Brain microvascular endothelial cell (primary cell): ENCODE measurements around the gene BTBD8.

Experiments used
- DNase-seq: peaks from one replicate; pipeline ENCODE4 v3.0.0-alpha.2; 2020
- H3K27ac ChIP-seq: fragments of 250-450 bp; sonication (Bioruptor Pico); 2 replicates; pipeline ENCODE4 v1.5.1; 2020; ENCODE audit warnings: mild to moderate bottlenecking, moderate library complexity
- H3K27me3 ChIP-seq: fragments of 250-450 bp; sonication (Bioruptor Pico); replicated peaks from 2 replicates; pipeline ENCODE4 v1.5.1; 2020; ENCODE audit warnings: mild to moderate bottlenecking
- H3K36me3 ChIP-seq: fragments of 250-450 bp; sonication (Bioruptor Pico); replicated peaks from 2 replicates; pipeline ENCODE4 v1.5.1; 2020; ENCODE audit warnings: mild to moderate bottlenecking
- H3K4me3 ChIP-seq: 2 replicates; pipeline ENCODE4 v1.5.1; 2011; ENCODE audit warnings: low read depth, mild to moderate bottlenecking, control low read depth, low read length, moderate library complexity
- in situ Hi-C: cut with HindIII; loops from 2 replicates; pipeline ENCODE4 v1.10.0; 2017; ENCODE audit warnings: low sequenced_read_pairs, low pct_ligation_motif_present
- TF ChIP-seq, protein P1 (sequence below): IDR thresholded peaks from 2 replicates; pipeline ENCODE4 v1.5.1; 2011; ENCODE audit warnings: low read depth, mild to moderate bottlenecking, moderate library complexity, low read length, control low read depth, inconsistent platforms; ENCODE audit errors: missing control alignments

Gene BTBD8

GRCh38 chr1:92081031-92081430 is 886 bp downstream of the BTBD8 start:
- no peak for DNase-seq
- TF ChIP-seq, protein P1, sequence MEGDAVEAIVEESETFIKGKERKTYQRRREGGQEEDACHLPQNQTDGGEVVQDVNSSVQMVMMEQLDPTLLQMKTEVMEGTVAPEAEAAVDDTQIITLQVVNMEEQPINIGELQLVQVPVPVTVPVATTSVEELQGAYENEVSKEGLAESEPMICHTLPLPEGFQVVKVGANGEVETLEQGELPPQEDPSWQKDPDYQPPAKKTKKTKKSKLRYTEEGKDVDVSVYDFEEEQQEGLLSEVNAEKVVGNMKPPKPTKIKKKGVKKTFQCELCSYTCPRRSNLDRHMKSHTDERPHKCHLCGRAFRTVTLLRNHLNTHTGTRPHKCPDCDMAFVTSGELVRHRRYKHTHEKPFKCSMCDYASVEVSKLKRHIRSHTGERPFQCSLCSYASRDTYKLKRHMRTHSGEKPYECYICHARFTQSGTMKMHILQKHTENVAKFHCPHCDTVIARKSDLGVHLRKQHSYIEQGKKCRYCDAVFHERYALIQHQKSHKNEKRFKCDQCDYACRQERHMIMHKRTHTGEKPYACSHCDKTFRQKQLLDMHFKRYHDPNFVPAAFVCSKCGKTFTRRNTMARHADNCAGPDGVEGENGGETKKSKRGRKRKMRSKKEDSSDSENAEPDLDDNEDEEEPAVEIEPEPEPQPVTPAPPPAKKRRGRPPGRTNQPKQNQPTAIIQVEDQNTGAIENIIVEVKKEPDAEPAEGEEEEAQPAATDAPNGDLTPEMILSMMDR, result no peak
- H3K27me3 ChIP-seq, result no peaks in the 10 kb centered on the region
- no peak overlapping the region for H3K27ac ChIP-seq
- peak overlapping the region; percentile 87 for H3K4me3 ChIP-seq
- in situ Hi-C loops, result no loop called here
- H3K36me3 ChIP-seq, result no peaks in the 10 kb centered on the region

DNA sequence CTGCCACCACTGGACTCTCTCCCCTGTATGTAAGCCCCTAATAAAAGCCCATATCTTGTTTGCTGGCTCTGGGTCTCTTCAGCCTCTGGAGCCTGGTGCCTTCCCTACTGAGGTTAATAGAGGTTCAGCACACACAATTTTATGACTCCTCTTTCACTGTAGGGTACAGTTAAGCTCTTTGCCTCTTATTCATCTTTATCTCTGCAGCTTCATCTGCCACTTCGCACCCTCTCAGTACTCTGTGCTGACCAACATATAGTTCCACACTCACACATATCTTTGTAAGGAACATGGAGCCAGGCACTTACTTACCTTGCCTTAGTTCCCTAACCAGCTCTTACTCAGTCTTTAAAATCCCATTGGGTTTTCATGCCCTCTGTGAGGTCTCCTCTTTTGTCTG is 4.5 kb downstream of the BTBD8 start:
- H3K27me3 ChIP-seq, result no peaks in the 10 kb centered on the region
- TF ChIP-seq, protein P1, result no peak

GRCh38 chr1:92085727-92086126 is 5.6 kb downstream of the BTBD8 start:
- H3K27me3 ChIP-seq, result no peaks in the 10 kb centered on the region
- no peak overlapping the region for H3K27ac ChIP-seq
- no peaks in the 10 kb centered on the region for H3K36me3 ChIP-seq
- TF ChIP-seq, protein P1, result no peak
- in situ Hi-C loops, result no loop called here
- no peak for DNase-seq
- no peak overlapping the region for H3K4me3 ChIP-seq

More for the DNA sequence above, 4.5 kb downstream of the BTBD8 start:
- H3K27ac ChIP-seq, result no peak overlapping the region
- in situ Hi-C loops, result no loop called here
- no peaks in the 10 kb centered on the region for H3K36me3 ChIP-seq
- H3K4me3 ChIP-seq, result no peak overlapping the region
- DNase-seq, result no peak

GRCh38 chr1:92087542-92087941 is 7.4 kb downstream of the BTBD8 start:
- Histone ChIP-seq H3K4me3 (no peak overlapping the region), H3K27ac (no peak overlapping the region), H3K27me3 (no peaks in the 10 kb centered on the region), H3K36me3 (no peaks in the 10 kb centered on the region)
- DNase-seq, result peak; percentile 30
- TF ChIP-seq, protein P1, result no peak
- in situ Hi-C loops, result no loop called here

GRCh38 chr1:92091625-92092024 is 11.5 kb downstream of the BTBD8 start:
- TF ChIP-seq, protein P1, result no peak
- in situ Hi-C loops, result no loop called here

GRCh38 chr1:92094090-92094489 is 13.9 kb downstream of the BTBD8 start:
- Histone ChIP-seq H3K27ac (no peak overlapping the region), H3K36me3 (no peaks in the 10 kb centered on the region), H3K27me3 (no peaks in the 10 kb centered on the region), H3K4me3 (no peak overlapping the region)
- TF ChIP-seq, protein P1, result no peak
- no peak for DNase-seq
- in situ Hi-C loops, result no loop called here

More at GRCh38 chr1:92091625-92092024, 11.5 kb downstream of the BTBD8 start:
- no peak for DNase-seq
- no peak overlapping the region for H3K27ac ChIP-seq
- H3K36me3 ChIP-seq, result no peaks in the 10 kb centered on the region
- no peak overlapping the region for H3K4me3 ChIP-seq
- no peaks in the 10 kb centered on the region for H3K27me3 ChIP-seq
